HG02938 (cell line): ENCODE data around the gene ZNF660.

Source experiments
- ATAC-seq: cut with Tn5 transposase; IDR thresholded peaks from one replicate; pipeline ENCODE4 v1.9.1; 2021; ENCODE audit warnings: mild to moderate bottlenecking, moderate library complexity; ENCODE audit not compliant: unreplicated experiment

ZNF660 gene

DNA sequence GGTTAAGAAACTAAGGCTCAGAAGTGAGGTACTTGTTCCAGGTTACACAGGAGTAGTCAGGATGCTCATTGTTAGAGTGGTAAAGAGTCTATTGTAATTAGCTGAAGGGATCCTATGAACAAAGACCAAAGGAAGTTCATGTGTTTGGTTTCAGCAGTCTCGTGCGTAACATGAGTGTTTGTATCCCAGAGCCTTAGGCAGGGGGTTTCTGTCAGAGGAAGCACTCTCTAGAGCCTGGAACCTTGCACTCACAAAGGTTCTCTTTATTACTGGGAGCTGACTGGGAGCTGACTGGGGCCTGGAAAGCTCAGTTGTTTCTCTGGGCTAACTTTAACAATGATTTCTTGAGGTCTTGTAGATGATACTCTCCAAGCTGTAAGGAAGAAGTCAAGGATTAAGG lies 44.0 kb downstream of the ZNF660 start:
- no peak for ATAC-seq

DNA sequence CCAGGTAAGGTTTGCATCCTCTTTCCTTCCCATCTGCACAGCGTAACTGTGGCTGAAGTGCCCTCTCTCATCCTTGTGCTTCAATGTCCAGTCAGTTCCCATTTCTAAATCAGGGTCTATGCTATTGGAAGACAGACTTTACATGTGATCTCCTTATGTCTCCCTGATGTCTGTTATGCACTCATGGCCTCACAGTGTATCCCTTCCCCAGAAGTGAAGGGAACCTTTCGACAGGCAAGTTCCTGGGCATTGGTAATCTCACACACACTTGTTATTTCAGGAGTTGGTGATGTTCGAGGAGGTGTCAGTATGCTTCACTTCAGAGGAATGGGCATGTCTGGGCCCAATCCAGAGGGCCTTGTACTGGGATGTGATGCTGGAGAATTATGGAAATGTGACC lies 47.4 kb downstream of the ZNF660 start:
- ATAC-seq, result no peak

DNA sequence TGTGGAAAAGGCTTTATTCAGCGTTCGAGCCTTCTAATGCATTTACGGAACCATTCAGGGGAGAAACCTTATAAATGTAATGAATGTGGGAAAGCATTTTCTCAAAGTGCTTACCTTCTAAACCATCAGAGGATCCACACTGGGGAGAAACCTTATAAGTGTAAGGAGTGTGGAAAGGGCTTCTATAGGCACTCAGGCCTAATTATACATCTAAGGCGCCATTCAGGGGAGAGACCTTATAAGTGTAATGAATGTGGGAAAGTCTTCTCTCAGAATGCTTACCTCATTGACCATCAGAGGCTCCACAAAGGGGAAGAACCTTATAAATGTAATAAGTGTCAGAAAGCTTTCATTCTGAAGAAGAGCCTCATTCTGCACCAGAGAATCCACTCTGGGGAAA lies 57.6 kb downstream of the ZNF660 start:
- ATAC-seq, result no peak

DNA sequence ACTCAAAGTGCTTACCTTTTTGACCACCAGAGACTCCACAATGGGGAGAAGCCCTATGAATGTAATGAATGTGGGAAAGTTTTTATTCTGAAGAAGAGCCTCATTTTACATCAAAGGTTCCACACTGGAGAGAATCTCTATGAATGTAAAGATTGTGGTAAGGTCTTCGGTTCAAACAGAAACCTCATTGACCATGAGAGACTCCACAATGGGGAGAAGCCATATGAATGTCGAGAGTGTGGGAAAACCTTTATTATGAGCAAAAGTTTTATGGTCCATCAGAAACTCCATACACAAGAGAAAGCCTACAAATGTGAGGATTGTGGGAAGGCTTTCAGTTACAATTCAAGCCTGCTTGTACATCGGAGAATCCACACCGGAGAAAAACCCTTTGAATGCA lies 58.3 kb downstream of the ZNF660 start:
- no peak for ATAC-seq

DNA sequence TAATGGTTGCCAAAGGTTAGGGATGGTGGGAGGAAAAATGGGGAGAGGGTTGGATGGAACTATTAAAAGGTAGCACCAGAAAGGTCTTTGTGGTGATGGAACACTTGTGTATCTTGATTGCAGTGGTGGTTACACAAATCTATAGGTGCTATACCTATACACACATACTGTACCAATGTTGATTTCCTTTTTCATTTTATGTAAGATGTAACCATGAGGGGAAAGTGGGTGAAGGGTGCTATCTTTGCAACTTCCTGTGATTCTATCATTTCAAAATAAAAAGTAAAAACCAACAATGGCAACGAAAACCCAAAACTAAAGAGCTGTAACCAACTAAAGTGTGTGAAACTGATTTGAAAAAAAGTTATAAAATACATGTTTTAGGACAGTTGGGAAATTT lies 63.0 kb downstream of the ZNF660 start:
- ATAC-seq, result no peak

DNA sequence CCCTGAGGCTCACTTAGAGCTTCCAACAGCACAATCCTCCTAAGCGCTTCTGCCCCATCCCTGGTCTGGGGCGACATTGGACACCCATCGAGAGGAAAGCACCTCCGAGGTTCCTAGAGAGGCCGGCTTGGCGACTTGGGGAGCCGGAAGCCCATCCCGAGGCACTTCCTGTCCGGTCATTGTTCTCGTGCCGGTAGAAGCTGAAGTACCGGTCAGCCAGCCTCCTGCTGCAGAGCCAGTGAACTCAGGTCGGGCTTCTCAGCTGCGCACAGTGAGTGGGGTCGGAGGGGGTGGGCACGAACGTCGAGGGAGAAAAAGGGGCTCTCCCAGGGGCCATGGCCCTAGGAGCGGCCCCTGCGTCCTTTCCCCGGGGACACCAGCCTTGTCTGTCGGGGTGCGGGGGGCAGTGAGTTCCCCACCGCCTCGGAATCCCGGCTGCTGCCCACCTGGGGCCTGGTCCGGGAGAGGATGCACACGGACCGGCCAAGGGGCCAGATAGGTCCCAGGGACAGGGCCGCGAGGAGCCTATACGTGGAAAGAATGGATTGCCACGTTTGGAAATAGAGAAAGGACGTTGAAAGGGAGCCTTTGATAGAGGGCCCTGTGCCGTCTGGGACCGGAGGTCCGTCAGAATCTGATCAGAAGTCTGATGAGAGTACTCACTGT lies 63.9 kb downstream of the ZNF660 start, which contains the start of gene ZNF35:
Gene ZNF35 (plus strand): TSS at position 169 of the 666 bp plus-strand sequence. CDS start 2,336 bp downstream, outside the sequence.
- ATAC-seq, result peak; percentile 89
